Fibroblast of the aortic adventitia (primary cell): ENCODE data around the gene ACOX1. TPM values are rescaled to one million over a fixed set of nuclear protein-coding genes. Genes with fewer than 3 reads are reported as not detected.

Experiments used
- DNase-seq: peaks from one replicate; pipeline ENCODE4 v3.0.0-alpha.2; 2010; ENCODE audit warnings: low read depth
- H3K4me3 ChIP-seq: 2 replicates; pipeline ENCODE4 v1.5.1; 2011; ENCODE audit warnings: low read depth, mild to moderate bottlenecking, control low read depth, low read length, moderate library complexity
- total RNA-seq: library from RNA; depleted of rRNA; stranded (reverse); fragments of >200 nt; gene quantifications from 2 replicates; pipeline ENCODE4 v1.2.3, GENCODE V29; 2012; ENCODE audit warnings: low replicate concordance
- TF ChIP-seq, protein P1 (sequence below): IDR thresholded peaks from 2 replicates; pipeline ENCODE4 v1.5.1; 2011; ENCODE audit warnings: mild to moderate bottlenecking, low read length, control low read depth, inconsistent platforms; ENCODE audit not compliant: insufficient read depth

The ACOX1 gene
- total RNA-seq: 47.0 and 61.5 TPM in 2 replicates

GRCh38 chr17:75978938-75979704, at the start of gene ACOX1, which contains the start of gene TEN1:
Gene ACOX1 (minus strand): TSS chr17:75979166. CDS start chr17:75979073, 93 bp downstream.
Gene TEN1 (plus strand): TSS chr17:75979240. CDS start chr17:75986193, 6,953 bp downstream.
- peak within 1 kb of the TSS; percentile 93 for H3K4me3 ChIP-seq
- peak; percentile 96 for DNase-seq
- TF ChIP-seq, protein P1, sequence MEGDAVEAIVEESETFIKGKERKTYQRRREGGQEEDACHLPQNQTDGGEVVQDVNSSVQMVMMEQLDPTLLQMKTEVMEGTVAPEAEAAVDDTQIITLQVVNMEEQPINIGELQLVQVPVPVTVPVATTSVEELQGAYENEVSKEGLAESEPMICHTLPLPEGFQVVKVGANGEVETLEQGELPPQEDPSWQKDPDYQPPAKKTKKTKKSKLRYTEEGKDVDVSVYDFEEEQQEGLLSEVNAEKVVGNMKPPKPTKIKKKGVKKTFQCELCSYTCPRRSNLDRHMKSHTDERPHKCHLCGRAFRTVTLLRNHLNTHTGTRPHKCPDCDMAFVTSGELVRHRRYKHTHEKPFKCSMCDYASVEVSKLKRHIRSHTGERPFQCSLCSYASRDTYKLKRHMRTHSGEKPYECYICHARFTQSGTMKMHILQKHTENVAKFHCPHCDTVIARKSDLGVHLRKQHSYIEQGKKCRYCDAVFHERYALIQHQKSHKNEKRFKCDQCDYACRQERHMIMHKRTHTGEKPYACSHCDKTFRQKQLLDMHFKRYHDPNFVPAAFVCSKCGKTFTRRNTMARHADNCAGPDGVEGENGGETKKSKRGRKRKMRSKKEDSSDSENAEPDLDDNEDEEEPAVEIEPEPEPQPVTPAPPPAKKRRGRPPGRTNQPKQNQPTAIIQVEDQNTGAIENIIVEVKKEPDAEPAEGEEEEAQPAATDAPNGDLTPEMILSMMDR: peak; percentile 18

GRCh38 chr17:76027159-76027839, 48.3 kb upstream of the ACOX1 start, which contains the start of gene EVPL:
Gene EVPL (minus strand): TSS chr17:76027306. CDS start chr17:76027198, 108 bp downstream.
- DNase-seq: no peak
- no peak within 1 kb of the TSS for H3K4me3 ChIP-seq
- TF ChIP-seq, protein P1: no peak

GRCh38 chr17:76026714-76027158, 47.8 kb upstream of the ACOX1 start:
- TF ChIP-seq, protein P1: no peak
- H3K4me3 ChIP-seq: no peak overlapping the region
- DNase-seq: no peak

DNA sequence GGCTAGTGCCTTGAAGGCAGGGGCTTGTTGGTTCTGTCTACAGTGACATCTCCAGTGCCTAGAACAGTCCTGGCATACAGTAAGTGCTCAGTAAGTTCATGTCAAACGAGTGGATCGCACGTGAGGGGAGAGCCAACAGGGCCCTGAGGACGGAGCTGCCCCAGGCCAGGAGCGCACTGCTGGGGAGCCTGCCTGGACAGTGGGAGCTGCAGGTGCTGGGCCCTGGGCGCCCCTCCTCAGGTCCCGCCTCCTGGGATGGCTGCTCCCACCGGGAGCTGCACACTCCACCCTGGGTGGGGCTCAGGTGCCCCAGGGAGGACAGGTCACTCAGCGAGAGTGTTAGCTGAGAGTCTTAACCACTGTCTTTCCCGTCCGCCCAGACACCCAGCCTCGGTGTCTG, 46.3 kb upstream of the ACOX1 start:
- no peak for DNase-seq
- H3K4me3 ChIP-seq: no peak overlapping the region
- TF ChIP-seq, protein P1: no peak

GRCh38 chr17:76024353-76024752, 45.4 kb upstream of the ACOX1 start:
- no peak overlapping the region for H3K4me3 ChIP-seq
- TF ChIP-seq, protein P1: no peak
- DNase-seq: no peak

GRCh38 chr17:76023900-76024237, 44.9 kb upstream of the ACOX1 start:
- DNase-seq: no peak
- TF ChIP-seq, protein P1: no peak
- H3K4me3 ChIP-seq: no peak overlapping the region
